ENCODE data around the gene ARHGAP21.

DNA sequence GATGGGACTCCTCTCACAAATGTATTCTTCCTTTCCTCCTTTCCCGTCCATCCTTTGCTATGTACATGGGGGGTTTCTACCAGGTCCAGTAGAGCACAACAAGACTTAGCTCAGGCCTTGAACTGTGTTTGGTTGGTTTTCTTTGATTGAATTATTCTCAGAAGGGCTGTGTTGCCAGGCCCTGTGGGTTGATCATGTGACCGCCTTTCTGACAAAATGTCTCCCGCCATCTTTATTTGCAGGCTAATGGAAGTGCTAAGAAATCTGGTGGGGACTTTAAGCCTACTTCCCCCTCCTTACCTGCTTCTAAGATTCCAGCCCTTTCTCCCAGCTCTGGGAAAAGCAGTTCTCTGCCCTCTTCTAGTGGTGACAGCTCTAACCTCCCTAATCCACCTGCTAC is 178.1 kb downstream of the ARHGAP21 start:
- TF ChIP-seq EZH2phosphoT487 (IDR thresholded peaks at IDR 0.05; ENCODE audit: borderline replicate concordance, low read length), result no peak
- TF ChIP-seq, protein P1, sequence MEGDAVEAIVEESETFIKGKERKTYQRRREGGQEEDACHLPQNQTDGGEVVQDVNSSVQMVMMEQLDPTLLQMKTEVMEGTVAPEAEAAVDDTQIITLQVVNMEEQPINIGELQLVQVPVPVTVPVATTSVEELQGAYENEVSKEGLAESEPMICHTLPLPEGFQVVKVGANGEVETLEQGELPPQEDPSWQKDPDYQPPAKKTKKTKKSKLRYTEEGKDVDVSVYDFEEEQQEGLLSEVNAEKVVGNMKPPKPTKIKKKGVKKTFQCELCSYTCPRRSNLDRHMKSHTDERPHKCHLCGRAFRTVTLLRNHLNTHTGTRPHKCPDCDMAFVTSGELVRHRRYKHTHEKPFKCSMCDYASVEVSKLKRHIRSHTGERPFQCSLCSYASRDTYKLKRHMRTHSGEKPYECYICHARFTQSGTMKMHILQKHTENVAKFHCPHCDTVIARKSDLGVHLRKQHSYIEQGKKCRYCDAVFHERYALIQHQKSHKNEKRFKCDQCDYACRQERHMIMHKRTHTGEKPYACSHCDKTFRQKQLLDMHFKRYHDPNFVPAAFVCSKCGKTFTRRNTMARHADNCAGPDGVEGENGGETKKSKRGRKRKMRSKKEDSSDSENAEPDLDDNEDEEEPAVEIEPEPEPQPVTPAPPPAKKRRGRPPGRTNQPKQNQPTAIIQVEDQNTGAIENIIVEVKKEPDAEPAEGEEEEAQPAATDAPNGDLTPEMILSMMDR (IDR thresholded peaks at IDR 0.05; ENCODE audit: low read depth, low read length, poor library complexity, severe bottlenecking), result no peak

Data from DOHH2 (cell line).